HEK293 (cell line): ENCODE measurements around the gene GRB14.
"Not testable (repeated sequence)": the region's sequence is repeated elsewhere in the genome, so short reads cannot be mapped to it uniquely, and the experiment has no call there.

Experiments used
- CTCF ChIA-PET: fragments of 350-600 bp; formaldehyde crosslinking; extraction: SDS; loops from one replicate; lab custom pipeline; 2021; ENCODE audit warnings: antibody characterized with exemption; lab: Yijun Ruan, JAX
- POLR2A ChIA-PET: fragments of 300-600 bp; formaldehyde crosslinking; extraction: SDS; loops from one replicate; lab custom pipeline; 2020; ENCODE audit warnings: antibody characterized with exemption, inconsistent platforms; lab: Yijun Ruan, JAX
- H3K27ac ChIP-seq: fragments of 200-500 bp; sonication (Bioruptor generic); 2 replicates; pipeline ENCODE4 v1.5.1; 2014; ENCODE audit warnings: low read depth, low read length, control low read depth, inconsistent platforms; ENCODE audit errors: extremely low read depth
- H3K36me3 ChIP-seq, 2 experiments: fragments of 200-500 bp in 1 of 2; sonication (Bioruptor generic) in 1 of 2; 1 replicate in 1 of 2; 2 replicates in 1 of 2; pipeline ENCODE4 v1.5.1; 2014 to 2017; ENCODE audit warnings: inconsistent platforms in 2 of 2, low read length in 2 of 2; ENCODE audit not compliant: control insufficient read depth in 2 of 2, insufficient read depth in 1 of 2
- H3K4me1 ChIP-seq: fragments of 200-500 bp; sonication (Bioruptor generic); 2 replicates; pipeline ENCODE4 v1.5.1; 2014; ENCODE audit warnings: mild to moderate bottlenecking, low read length, inconsistent platforms; ENCODE audit not compliant: control insufficient read depth, insufficient read depth
- H3K4me3 ChIP-seq: 2 replicates; pipeline ENCODE4 v1.5.1; 2011; ENCODE audit warnings: low read depth, mild to moderate bottlenecking, control low read depth, low read length, moderate library complexity
- H3K9me3 ChIP-seq: fragments of 200-500 bp; sonication (Bioruptor generic); 2 replicates; pipeline ENCODE4 v1.5.1; 2014; ENCODE audit warnings: low read depth, low read length, inconsistent platforms; ENCODE audit not compliant: control insufficient read depth, insufficient read depth
- SP7 ChIP-seq: fragments of 450-650 bp; formaldehyde crosslinking; IDR thresholded peaks from 2 replicates; pipeline ENCODE4 v1.5.1; 2016; ENCODE audit warnings: missing biosample characterization, missing genetic modification characterization
- TCF7L2 ChIP-seq: IDR thresholded peaks from 2 replicates; pipeline ENCODE4 v1.6.1; 2011; ENCODE audit warnings: low read depth, mild to moderate bottlenecking, inconsistent platforms, low read length, moderate library complexity, borderline replicate concordance
- ZBTB10 ChIP-seq: fragments of 450-650 bp; formaldehyde crosslinking; IDR thresholded peaks from 2 replicates; pipeline ENCODE4 v1.5.1; 2016; ENCODE audit warnings: missing biosample characterization, missing genetic modification characterization
- ZEB2 ChIP-seq: fragments of 450-650 bp; formaldehyde crosslinking; IDR thresholded peaks from 2 replicates; pipeline ENCODE4 v1.5.1; 2016; ENCODE audit warnings: missing biosample characterization, missing genetic modification characterization
- ZNF146 ChIP-seq: fragments of 450-650 bp; formaldehyde crosslinking; IDR thresholded peaks from 2 replicates; pipeline ENCODE4 v1.5.1; 2016; ENCODE audit warnings: missing biosample characterization, missing genetic modification characterization
- ZNF449 ChIP-seq: fragments of 450-650 bp; formaldehyde crosslinking; IDR thresholded peaks from 2 replicates; pipeline ENCODE4 v1.5.1; 2017; ENCODE audit warnings: missing biosample characterization, mild to moderate bottlenecking, missing genetic modification characterization, moderate library complexity
- ZNF518A ChIP-seq: fragments of 450-650 bp; formaldehyde crosslinking; conservative IDR thresholded peaks from 2 replicates; pipeline ENCODE4 v1.5.1; 2016; ENCODE audit warnings: low read depth, missing biosample characterization, missing genetic modification characterization
- ZNF580 ChIP-seq: fragments of 450-650 bp; formaldehyde crosslinking; IDR thresholded peaks from 2 replicates; pipeline ENCODE4 v1.5.1; 2016; ENCODE audit warnings: missing biosample characterization, missing genetic modification characterization
- ZSCAN5A ChIP-seq: fragments of 450-650 bp; formaldehyde crosslinking; IDR thresholded peaks from 2 replicates; pipeline ENCODE4 v1.5.1; 2016; ENCODE audit warnings: missing biosample characterization, missing genetic modification characterization

The GRB14 gene

GRCh38 chr2:164642946-164643555 lies 21.8 kb upstream of the GRB14 start (continued):
- TF ChIP-seq ZNF518A (no peak), ZEB2 (tag by site-specific recombination) (no peak)

- TF ChIP-seq ZNF580 (tag by site-specific recombination) (no peak), TCF7L2 (no peak), ZNF449 (tag by site-specific recombination) (no peak), ZSCAN5A (tag by site-specific recombination) (no peak), SP7 (tag by site-specific recombination) (no peak), ZBTB10 (tag by site-specific recombination) (no peak)
- H3K27ac ChIP-seq = no peak overlapping the region
- no peaks in the 10 kb centered on the region for H3K9me3 ChIP-seq
- no peaks in the 10 kb centered on the region for H3K36me3 ChIP-seq
- CTCF ChIA-PET = interaction anchor here (0.6 kb wide), 1 partner anchor 94 kb away, joined by 3 read pairs; no protein-coding TSS in a partner anchor
- H3K4me1 ChIP-seq = no peaks in the 10 kb centered on the region
- POLR2A ChIA-PET = no interaction called here
- no peak overlapping the region for H3K4me3 ChIP-seq
Observed at GRCh38 chr2:164642268-164642667, 21.0 kb upstream of the GRB14 start.

- H3K4me1 ChIP-seq, H3K4me3 ChIP-seq, H3K27ac ChIP-seq, CTCF ChIA-PET, POLR2A ChIA-PET, H3K36me3 ChIP-seq, H3K9me3 ChIP-seq: not testable (repeated sequence)
- peak; percentile 64 for TF ChIP-seq ZNF146 (tag by site-specific recombination)
Observed at GRCh38 chr2:164628319-164628718, 7.0 kb upstream of the GRB14 start.
